Metanephros (tissue), 1 donor: ENCODE results near the gene GPX7. TPM values are rescaled to one million over a fixed set of nuclear protein-coding genes. Genes with fewer than 3 reads are reported as not detected.

ENCODE experiments used
- total RNA-seq: library from RNA; depleted of rRNA; stranded (reverse); fragments of >200 nt; gene quantifications from one replicate; pipeline ENCODE4 v1.2.3, GENCODE V29; 2014

The GPX7 gene
- total RNA-seq, result 72.8 TPM

GRCh38 chr1:52601991-52602855 lies at the start of gene GPX7:
Gene GPX7 (plus strand): TSS chr1:52602371. CDS start chr1:52602410, 39 bp downstream.

DNA sequence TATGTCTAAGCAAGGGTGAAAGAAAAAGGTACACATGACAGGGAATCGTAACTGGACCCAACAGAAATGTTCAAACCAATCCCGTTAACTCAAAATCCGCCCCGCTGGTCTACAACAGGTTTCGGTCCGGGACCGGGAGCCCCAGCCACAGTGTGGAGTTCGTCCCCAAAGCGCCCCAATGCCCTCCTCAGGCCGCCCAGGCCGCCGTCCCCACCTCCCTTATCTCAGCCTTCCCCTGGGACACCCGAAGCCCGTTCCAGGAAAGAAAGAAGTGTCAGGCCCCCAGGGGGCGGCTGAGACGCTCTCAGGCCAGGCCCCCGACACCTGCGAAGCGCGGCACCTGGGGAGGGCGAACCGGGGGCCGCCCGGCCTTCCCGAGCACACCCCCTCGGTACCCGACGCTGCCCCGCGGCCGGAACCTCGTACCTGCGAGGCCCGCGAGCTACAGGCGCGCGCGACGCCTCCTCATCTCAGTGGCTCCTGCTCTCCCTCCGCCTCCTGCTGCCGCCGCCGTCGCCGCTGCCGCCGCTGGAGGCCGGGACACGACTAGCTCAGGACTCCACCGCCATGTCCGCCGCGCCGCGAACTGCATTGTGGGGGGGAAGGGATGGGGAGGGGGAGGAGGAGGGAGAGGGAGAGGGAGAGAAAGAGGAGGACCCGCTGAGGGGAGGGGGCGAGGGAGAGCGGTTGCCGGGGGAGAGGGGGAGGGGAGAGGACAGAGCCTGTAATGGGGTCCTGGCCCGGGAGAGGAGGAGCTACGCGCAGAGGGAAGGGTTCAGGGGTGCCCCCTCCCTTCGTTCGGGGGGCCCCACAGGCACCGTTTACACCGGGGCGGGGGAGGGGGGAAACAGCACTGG lies 49.4 kb upstream of the GPX7 start, which contains the start of gene TUT4:
Gene TUT4 (minus strand): TSS at position 588 of the 857 bp plus-strand sequence. CDS start 26,812 bp downstream, outside the sequence.

DNA sequence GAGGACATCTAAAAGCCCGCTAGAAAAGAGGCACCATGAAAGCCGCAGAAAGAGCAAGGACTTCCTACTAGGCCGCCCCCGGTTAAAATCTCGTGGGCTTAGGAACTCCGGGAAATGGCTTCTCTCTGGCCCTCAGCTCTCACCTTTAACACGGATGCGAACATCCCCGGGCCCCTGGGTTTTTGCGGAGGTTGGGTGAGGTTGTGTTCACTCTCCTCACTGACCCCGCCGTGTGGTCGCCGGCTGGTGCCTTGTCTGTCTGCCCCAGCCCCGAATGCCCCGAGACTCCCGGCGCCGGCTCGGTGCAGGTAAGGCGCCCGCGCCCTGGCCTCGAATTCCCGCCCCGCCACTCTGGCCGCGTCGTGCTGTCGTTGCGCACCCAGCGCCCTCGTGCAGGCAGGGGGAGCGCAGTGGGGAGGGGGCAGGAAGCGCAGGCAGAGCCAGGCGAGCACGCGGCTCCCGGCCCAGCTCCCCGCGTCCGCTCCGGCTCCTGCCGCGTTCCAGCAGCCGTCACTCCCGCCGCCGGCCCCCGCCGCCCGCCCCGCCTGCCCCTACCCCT lies 30.6 kb downstream of the GPX7 start, which contains the start of gene SHISAL2A:
Gene SHISAL2A (plus strand): TSS at position 437 of the 559 bp plus-strand sequence. CDS start 326 bp downstream, outside the sequence.

Other genes starting within 250 kb of the GPX7 start
- 19.0 TPM for gene CC2D1B, start 236.2 kb upstream of the GPX7 start, total RNA-seq
- gene ORC1, start 197.9 kb upstream of the GPX7 start, total RNA-seq, result 4.0 TPM
- 26.0 TPM for gene PRPF38A, start 197.8 kb upstream of the GPX7 start, total RNA-seq
- 102 TPM for gene TUT4, start 49.3 kb upstream of the GPX7 start, total RNA-seq
- 2.0 TPM for gene SHISAL2A, start 30.8 kb downstream of the GPX7 start, total RNA-seq
- 10.9 TPM for gene COA7, start 96.0 kb downstream of the GPX7 start, total RNA-seq
- 57.9 TPM for gene ZYG11B, start 124.1 kb downstream of the GPX7 start, total RNA-seq
- 0.12 TPM for gene ZYG11A, start 240.4 kb downstream of the GPX7 start, total RNA-seq